GM19023 (cell line): ENCODE data around the gene DCST1.

Source experiments
- ATAC-seq: cut with Tn5 transposase; IDR thresholded peaks from one replicate; pipeline ENCODE4 v1.9.1; 2021; ENCODE audit warnings: mild to moderate bottlenecking, moderate library complexity; ENCODE audit not compliant: unreplicated experiment

The DCST1 gene

DNA sequence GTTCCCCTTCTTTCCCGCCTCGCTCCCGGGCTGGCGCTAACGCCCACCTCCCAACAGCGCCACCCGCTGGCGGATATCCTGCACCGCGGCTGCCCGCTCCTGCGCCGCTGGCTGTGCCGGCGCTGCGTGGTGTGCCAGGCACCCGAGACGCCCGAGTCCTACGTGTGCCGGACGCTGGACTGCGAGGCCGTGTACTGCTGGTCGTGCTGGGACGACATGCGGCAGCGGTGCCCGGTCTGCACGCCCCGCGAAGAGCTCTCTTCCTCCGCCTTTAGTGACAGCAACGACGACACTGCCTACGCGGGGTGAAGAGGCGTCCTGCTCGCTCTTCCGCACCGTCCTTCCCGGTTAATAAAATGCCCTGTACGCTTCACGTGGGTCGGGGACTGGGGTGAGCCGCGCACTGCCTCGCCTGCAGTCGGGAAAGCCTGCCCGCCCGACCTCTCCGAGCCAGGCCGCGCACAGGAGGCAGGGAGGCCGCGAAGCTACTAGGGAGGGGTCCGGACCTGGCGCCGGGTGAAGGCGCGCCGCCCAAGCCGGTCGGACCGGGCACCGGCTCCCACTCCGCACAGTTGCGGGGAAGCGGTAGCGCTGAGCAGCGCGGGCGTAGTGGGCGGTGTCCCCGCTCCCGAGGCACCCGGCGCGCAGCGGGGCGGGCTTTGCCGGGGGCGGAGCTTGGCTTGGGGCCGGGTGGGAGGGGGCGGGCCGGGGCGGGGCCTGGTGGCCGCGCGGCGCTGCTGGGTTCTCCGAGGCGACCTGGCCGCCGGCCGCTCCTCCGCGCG, 17.1 kb downstream of the DCST1 start, which contains the start of gene ADAM15:
Gene ADAM15, plus strand, starts transcription at position 757 of the 782 bp plus-strand sequence. CDS start 71 bp downstream, outside the sequence.
- ATAC-seq = peak; percentile 78

DNA sequence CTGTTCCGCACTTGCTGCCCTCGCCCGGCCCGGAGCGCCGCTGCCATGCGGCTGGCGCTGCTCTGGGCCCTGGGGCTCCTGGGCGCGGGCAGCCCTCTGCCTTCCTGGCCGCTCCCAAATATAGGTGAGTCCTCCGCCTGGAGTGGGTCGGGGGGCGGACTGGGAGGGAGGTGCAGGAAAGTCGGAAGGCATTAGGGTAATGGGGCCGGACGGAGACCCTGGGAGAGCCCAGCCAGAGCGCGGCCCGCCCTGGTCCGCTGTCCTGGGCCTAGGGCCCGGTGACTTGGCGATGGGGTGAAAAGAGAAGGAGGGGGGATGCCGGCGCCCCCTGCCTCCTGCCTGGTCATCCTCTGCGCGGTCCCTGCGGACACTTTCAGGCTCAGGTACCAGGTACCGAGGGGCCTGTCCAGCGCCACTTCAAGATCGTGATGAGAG, 17.7 kb downstream of the DCST1 start:
- ATAC-seq = no peak

DNA sequence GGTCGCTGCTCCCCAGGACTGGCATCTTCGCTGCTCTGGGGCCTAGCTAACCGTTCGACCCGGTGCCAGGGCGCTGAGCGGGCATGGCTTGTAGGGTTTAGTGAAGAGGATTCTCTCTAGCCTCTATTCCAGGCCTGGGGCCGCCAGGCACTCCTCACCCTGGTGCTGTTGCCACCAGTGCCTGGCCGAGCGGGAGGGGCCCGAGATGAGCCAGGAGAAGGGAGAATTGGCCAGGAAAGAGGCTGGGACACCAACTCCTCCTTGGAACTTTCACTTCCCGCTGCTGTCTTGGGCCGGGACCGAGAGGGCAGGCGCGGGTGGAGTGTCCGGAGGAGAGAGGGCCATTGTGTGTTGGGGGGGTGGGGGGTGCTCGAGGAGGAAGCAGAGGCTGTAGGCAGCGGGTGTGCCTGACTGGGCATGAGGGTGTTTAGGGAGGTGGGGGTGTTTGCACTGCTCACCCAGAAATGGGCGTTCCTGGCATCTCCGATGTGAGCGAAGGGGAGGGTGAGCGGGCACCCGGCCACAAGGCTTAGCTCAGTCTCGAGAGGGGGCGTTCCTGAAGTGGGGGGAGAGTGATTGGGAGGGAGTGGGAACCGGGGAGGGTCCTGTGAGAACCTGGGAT, 18.3 kb downstream of the DCST1 start:
- ATAC-seq = peak; percentile 20

DNA sequence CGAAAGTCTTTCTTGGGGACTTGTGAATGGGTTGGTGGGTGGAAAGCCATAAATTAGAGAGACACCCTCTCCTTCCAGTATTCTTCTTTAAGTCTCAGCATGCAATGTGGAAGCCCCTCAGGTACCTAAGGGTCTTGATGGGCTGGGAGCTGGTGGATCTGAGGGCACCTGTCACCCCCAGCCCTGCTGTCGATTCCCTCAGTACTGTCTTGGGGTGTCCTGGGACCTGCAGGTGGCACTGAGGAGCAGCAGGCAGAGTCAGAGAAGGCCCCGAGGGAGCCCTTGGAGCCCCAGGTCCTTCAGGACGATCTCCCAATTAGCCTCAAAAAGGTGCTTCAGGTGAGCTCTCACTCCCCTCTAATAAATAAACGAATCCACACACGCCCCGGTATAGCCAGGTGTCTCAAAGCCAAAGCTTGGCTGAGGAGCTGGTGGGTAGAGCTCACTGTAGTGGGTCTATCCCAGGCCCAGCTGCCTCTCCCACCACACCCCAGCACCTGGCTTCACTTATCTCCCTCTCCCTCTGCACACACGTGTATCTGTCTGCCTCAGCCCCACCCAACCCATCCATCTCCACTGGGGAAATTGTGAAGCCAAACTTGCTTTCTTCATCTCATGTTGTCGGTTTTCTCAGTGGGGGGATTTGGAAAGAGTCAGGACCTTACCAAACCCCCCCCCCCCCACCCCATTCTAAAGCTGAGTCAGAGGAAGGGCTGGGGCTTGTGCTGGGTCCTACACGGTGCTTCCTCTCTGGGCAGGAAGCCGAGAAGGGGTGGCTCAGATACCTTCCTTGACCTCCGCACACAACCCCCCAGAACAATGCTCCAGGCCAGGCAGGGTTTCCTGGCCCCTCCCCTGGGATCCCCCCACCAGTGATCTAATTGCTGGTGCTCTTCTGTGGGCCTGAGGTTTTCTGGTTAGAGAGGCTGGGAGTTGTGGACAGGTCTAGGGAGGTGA, 19.1 kb downstream of the DCST1 start:
- no peak for ATAC-seq

DNA sequence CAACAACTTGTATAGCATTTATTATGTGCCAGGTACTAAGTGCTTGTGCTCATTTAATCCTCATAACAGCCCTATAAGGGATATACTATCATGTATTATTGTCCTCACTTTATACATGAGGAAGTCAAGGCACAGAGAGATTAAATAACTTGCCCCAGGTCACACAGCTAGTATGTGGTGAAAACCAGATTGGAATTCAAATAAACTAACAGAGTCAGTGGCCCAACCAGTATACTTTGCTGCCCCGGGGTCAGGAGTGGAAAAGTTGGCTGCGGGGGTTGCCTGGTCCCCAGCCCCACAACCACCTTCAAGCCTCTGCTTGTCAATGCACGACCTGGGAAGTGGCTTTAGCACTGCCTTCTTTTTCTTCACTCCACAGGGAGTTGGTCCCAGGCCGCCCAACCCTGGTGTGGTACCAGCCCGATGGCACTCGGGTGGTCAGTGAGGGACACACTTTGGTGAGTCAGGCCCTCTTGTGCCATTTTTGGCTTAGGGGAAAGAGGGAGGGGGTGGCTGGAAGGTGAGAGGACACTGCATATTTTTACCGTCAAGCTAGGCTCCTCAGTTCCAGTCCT, 20.0 kb downstream of the DCST1 start:
- ATAC-seq = no peak

DNA sequence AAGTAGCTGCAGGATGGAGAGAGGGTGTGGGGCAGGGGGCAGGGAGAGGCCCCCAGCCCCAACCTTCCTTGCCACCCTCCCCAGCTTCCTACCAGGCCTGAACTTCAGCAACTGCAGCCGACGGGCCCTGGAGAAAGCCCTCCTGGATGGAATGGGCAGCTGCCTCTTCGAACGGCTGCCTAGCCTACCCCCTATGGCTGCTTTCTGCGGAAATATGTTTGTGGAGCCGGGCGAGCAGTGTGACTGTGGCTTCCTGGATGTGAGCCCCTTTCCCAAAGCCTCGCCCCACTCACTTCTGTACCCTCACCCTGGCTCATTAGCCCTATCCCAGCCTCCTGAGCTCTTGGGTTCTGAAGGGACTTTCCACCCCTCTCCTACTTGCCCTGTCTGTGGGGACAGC, 23.5 kb downstream of the DCST1 start:
- no peak for ATAC-seq

DNA sequence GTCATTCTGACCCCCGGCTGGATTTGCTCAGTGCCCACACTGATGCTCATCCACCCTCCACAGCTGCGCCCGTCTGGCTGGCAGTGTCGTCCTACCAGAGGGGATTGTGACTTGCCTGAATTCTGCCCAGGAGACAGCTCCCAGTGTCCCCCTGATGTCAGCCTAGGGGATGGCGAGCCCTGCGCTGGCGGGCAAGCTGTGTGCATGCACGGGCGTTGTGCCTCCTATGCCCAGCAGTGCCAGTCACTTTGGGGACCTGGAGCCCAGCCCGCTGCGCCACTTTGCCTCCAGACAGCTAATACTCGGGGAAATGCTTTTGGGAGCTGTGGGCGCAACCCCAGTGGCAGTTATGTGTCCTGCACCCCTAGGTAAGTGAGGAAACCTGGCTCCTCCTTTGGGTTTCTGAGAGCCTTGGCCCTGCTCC, 24.2 kb downstream of the DCST1 start:
- ATAC-seq = no peak

DNA sequence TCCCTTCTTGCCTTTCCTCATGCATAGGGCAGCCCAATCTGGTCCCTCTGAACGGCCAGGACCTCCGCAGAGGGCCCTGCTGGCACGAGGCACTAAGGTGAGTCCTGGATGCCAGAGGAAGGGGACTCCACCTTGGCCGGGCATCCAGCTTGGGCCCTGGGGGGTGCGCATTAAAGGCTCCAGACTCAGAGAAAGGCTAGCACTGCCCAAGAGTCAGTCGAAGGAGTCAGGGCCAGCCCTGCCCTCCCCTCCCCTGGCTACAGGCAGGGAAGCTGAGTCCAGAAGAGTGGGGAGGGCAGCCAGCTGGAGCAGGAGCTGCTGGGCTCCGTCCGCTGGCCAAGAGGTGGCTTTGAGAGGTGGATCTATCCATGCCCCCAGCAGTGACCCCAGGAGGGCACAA, 27.1 kb downstream of the DCST1 start:
- no peak for ATAC-seq

DNA sequence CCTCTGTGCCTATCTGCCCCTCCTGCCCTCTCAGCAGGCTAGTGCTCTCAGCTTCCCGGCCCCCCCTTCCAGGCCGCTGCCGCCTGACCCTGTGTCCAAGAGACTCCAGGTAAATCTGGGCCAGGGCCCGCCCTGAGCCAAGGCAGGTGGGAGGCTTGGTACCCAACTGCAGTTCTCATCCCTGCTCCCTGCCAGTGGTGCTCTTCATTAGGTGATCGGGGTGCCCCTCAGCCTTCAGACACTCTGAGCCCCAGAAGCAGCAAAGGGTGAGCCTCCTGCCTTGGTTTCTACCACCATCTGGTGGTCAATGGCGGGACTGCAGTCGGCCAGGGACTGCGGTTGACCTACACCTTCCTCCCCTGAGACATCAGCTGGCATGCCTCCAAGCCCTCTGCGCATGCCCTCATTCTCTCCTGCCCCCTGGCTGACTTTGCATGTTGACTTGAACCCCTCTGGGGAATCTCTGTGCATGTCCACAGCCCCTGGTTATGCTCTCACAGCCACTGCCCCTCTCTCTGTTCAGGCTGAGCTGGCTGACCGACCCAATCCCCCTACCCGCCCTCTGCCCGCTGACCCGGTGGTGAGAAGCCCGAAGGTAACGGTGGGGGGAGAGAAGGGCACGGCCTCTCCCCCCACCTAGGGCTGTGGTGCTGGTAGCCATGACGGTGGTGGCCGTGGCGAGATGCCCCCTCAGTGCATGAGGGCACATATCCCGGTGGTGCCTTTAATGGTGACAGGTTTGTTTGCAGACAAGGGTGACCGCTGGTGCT, 27.9 kb downstream of the DCST1 start:
- peak; percentile 43 for ATAC-seq

DNA sequence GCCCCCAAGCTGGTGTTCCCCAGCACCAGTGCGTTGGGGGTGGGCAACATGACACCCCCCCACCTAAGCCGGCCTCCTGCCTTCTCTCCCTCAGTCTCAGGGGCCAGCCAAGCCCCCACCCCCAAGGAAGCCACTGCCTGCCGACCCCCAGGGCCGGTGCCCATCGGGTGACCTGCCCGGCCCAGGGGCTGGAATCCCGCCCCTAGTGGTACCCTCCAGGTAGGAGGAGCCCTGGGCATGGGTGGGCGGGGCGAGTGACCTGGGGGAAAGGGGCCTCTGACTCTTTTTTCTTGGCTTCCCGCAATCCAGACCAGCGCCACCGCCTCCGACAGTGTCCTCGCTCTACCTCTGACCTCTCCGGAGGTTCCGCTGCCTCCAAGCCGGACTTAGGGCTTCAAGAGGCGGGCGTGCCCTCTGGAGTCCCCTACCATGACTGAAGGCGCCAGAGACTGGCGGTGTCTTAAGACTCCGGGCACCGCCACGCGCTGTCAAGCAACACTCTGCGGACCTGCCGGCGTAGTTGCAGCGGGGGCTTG, 28.6 kb downstream of the DCST1 start:
- no peak for ATAC-seq

DNA sequence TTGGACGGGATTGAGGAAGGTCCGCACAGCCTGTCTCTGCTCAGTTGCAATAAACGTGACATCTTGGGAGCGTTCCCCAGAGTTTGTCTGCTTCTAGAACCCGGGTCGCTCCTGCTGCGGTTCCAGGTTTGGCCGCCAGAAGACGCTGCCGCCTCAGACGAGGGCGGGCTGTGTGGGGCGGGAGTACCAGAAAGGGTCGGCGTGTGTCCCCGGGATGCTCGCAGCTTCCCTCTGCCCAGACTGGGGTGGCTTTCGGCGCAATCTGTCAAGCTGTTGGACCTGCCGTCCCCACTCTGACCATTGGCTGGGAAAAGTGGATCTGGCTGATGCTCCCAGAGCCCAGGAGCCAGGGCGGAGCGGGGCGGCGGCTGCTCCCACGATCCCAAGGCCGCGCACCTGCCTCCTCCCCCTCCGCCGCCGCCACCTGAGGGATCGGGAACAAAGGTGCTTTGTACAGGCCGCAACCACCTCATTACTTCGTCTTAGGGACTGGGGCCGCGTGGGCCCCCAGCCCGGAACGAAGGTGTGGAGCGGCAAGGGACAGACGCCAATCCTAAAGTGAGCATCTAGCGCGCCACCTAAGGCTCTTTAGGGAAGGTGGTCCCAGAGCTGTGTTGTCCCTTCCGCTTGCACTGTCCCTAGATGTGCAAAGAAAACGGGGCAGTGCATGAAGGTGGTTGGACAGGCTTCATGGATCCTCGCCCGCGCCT, 29.2 kb downstream of the DCST1 start:
- ATAC-seq = no peak

DNA sequence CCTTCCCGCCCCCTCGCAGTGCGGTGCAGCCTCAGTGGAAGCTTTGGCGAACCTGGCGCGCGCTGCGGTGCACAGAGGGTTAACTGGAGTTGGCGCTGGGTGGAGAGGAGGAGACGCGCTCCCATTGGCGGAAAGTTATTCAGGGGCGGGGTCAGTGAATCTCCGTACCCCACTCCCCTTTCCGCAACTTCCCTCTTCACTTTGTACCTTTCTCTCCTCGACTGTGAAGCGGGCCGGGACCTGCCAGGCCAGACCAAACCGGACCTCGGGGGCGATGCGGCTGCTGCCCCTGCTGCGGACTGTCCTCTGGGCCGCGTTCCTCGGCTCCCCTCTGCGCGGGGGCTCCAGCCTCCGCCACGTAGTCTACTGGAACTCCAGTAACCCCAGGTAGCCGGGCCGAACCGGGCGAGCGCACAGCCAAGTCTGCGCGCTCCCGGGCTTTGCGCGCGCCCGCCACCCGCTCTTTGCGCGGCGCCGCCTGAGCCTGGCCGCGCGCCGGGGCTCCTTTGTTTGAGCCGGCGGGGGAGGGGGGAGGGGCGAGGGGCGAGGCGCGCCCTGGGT, 30.0 kb downstream of the DCST1 start, which contains the start of gene EFNA4:
Gene EFNA4, plus strand, starts transcription at position 191 of the 561 bp plus-strand sequence. Its CDS starts 84 bp downstream, at position 275.
- ATAC-seq = peak; percentile 77

DNA sequence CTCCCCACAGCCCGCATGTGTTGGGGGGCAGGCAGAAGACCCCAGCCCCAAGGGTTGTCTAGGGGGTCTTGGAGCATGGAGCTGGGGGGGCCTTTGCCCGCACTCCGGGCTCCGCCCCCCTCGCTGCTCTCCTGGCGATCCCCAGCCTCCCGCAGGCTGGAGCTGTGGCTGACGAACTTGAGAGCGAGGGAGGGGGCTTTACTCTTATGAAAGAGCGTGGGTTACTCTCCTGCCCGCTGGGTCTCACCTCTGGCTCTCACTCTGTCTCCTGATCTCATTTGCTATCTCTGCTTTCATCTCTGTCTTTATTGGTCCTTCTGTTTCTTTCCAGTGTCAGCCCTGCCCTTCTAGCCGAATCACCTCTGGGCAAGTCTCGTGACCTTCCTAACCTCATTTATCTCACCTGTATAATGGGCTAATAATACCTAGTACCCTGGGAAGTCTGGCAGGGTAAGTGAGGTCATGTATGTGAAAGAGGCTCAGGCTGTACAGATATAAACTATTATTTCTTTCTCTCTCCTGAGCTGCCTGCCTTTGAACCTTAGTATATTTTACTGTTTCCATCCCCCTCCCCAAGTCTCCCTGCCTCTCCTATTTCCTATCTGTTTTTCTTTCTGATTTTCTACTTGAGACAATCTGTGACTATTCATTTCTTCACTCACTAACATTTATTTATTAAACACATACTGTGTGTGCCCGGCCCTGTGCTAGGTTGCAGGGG, 30.6 kb downstream of the DCST1 start:
- ATAC-seq = no peak

DNA sequence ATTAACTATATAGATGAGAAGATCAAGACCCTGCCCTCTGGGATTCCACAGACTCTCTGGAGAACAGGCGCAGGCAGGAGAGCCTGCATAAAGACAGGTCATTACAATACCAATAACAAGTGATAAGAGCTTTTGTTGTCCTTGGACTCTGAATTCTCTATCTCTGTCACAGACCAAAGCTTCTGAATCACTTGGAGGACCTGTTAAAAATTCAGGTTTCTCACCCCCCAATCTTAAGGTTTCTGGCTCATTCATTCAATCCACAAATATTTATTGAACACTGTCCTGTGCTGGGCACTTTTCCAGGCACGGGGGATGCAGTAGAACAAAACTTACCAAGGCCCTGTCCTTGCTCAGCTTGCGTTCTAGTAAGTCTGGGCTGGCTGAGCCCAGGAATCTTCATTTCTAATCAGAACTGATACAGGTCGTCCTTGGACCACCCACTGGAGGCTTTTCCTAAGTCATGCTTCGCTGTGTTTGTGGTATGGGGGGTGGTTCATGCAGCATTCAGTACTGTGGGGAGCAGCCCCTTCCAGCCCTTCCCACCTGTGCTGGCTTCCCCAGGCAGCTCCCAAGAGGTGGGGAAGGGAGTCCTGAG, 31.3 kb downstream of the DCST1 start:
- no peak for ATAC-seq

DNA sequence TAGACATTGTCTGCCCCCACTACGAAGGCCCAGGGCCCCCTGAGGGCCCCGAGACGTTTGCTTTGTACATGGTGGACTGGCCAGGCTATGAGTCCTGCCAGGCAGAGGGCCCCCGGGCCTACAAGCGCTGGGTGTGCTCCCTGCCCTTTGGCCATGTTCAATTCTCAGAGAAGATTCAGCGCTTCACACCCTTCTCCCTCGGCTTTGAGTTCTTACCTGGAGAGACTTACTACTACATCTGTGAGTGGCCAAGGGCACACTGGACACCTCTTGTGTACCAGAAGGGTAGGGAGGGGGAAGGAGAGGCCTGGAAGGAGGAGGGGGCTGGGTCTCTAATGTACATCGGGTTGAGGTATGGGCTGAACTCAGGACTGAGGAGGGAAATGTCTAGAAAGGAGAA, 33.2 kb downstream of the DCST1 start:
- ATAC-seq = no peak

DNA sequence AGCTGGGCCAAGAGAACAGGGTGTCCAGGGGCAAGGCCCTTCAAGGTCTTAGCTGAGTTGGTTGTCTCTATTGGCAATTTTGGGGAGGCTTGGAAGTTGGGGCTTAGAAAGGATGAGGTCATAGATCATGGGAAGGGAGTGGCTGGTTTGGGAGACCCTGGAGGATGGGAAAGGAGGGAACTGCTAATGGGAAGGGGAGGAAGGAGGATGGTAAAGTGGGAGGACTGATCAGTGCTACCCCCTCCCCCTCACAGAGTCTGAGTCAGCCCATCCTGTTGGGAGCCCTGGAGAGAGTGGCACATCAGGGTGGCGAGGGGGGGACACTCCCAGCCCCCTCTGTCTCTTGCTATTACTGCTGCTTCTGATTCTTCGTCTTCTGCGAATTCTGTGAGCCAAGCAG, 35.0 kb downstream of the DCST1 start:
- no peak for ATAC-seq

DNA sequence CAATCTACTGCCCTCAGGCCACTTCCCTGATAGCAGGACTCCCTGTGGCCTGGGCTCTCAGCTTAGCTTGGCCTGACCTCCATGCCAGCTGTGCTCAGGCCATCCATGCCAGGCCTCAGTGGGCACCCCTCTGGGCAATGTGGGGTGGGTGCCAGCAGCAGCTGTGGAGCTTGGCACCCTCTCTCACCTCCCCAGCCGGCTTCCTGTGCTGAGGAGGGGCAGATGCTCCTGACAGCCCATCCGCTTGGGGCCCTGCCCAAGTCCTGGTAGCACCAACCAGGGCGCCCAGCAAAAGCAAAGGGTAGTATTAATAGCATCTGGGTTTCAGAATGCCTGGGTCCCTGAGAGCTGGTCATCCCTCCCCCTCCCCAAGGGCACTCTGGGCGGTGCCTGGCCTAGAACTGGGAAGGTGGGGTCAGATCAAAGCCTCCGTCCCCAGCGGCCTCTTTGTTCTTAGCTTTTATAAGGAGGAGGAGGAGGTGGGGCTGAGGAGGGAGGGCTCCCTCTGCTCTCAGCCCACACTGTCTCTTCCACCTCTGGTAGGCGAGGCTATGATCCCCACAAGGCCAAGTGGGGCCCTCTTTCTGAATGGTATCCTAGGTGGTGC, 36.0 kb downstream of the DCST1 start:
- ATAC-seq = no peak
